ENCODE results near the gene AATF.

DNA sequence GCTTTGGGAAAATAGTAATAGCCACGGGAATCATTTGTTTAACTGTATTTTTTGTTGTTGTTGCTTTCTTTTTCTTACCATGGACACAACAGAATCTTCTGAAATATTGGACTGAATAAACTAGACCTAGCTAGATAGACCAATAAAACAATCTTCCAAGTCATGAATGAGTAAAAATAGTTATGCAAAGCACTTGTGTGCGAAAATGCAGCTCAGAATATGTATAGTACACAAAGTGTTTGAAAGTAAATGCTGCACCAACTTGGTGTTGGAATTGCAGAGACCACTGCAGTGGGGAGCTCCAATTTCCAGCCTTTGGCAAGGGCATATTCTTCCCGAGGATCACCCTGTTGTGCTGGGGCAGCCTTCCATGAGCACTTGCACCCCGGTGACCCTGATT lies 68.0 kb downstream of the AATF start:
- TF ChIP-seq POLR2AphosphoS2 (conservative IDR thresholded peaks at IDR 0.05; ENCODE audit: low read length), result no peak
- TF ChIP-seq POLR2A (IDR thresholded peaks at IDR 0.05; ENCODE audit: low read length), result no peak
